Ectodermal cell (in vitro differentiated cells): ENCODE results near the gene TCP11L1.
"Not testable (repeated sequence)": the region's sequence is repeated elsewhere in the genome, so short reads cannot be mapped to it uniquely, and the experiment has no call there.

Experiments used
- H3K27ac ChIP-seq: 2 replicates; pipeline ENCODE4 v1.7.0; 2013; ENCODE audit warnings: mild to moderate bottlenecking, low read depth, low read length; ENCODE audit not compliant: insufficient read depth, poor library complexity, severe bottlenecking
- H3K27me3 ChIP-seq: 2 replicates; pipeline ENCODE4 v1.7.0; 2013; ENCODE audit warnings: mild to moderate bottlenecking, low read length; ENCODE audit not compliant: insufficient read depth, control insufficient read depth, poor library complexity, severe bottlenecking
- H3K36me3 ChIP-seq: one replicate; pipeline ENCODE4 v1.7.0; 2013; ENCODE audit warnings: low read length; ENCODE audit not compliant: control insufficient read depth, insufficient read depth
- H3K4me1 ChIP-seq: one replicate; pipeline ENCODE4 v1.7.0; 2013; ENCODE audit warnings: low read length; ENCODE audit not compliant: control insufficient read depth, insufficient read depth
- H3K4me3 ChIP-seq: 2 replicates; pipeline ENCODE4 v1.7.0; 2013; ENCODE audit warnings: low read depth, low read length, control low read depth; ENCODE audit not compliant: insufficient read depth
- H3K9me3 ChIP-seq: 2 replicates; pipeline ENCODE4 v1.7.0; 2013; ENCODE audit warnings: mild to moderate bottlenecking, low read length, moderate library complexity; ENCODE audit not compliant: control insufficient read depth
- WGBS, 2 experiments: methylation state at CpG; one replicate each; pipeline ENCODE4 v1.1.7; 2013; ENCODE audit warnings: missing lambda C conversion rate in 2 of 2; 5-methylcytosine and 5-hydroxymethylcytosine counted together

The TCP11L1 gene

GRCh38 chr11:33049565-33050408, 10.4 kb downstream of the TCP11L1 start:
- not testable (repeated sequence) for H3K4me3 ChIP-seq, H3K4me1 ChIP-seq, H3K9me3 ChIP-seq, H3K27me3 ChIP-seq, H3K27ac ChIP-seq
- H3K36me3 ChIP-seq, result peaks cover 22% of the 10 kb centered on the region
- WGBS, 2 experiments, result 65 to 79% methylated on average over 3 of the region's 3 CpGs

GRCh38 chr11:33052231-33052630, 12.9 kb downstream of the TCP11L1 start:
- Histone ChIP-seq H3K36me3 (peaks cover 4% of the 10 kb centered on the region), H3K4me3 (no peak overlapping the region), H3K9me3 (no peaks in the 10 kb centered on the region), H3K27me3 (no peaks in the 10 kb centered on the region), H3K27ac (no peak overlapping the region), H3K4me1 (no peaks in the 10 kb centered on the region)
- 97 to 100% methylated on average over 1 to 2 of the region's 2 CpGs for WGBS, 2 experiments

- H3K4me1 ChIP-seq, result no peaks in the 10 kb centered on the region
- H3K9me3 ChIP-seq, result no peaks in the 10 kb centered on the region
- H3K4me3 ChIP-seq, result no peak overlapping the region
- H3K27ac ChIP-seq, result no peak overlapping the region
- H3K36me3 ChIP-seq, result peaks cover 14% of the 10 kb centered on the region
- H3K27me3 ChIP-seq, result no peaks in the 10 kb centered on the region
These were observed 16.0 kb downstream of the TCP11L1 start for GRCh38 chr11:33055375-33055774.

- no peak overlapping the region for H3K27ac ChIP-seq
These were observed 17.9 kb downstream of the TCP11L1 start for GRCh38 chr11:33057284-33057683.

GRCh38 chr11:33059331-33060007, 20.1 kb downstream of the TCP11L1 start:
- Histone ChIP-seq H3K27ac (no peak overlapping the region), H3K4me3 (no peak overlapping the region), H3K9me3 (no peaks in the 10 kb centered on the region), H3K36me3 (peaks cover 22% of the 10 kb centered on the region), H3K4me1 (no peaks in the 10 kb centered on the region), H3K27me3 (no peaks in the 10 kb centered on the region)
- WGBS, 2 experiments, result 95% methylated on average over 5 of the region's 5 CpGs

More at GRCh38 chr11:33057284-33057683, 17.9 kb downstream of the TCP11L1 start:
- peaks cover 19% of the 10 kb centered on the region for H3K36me3 ChIP-seq
- H3K9me3 ChIP-seq, result no peaks in the 10 kb centered on the region
- no peaks in the 10 kb centered on the region for H3K27me3 ChIP-seq
- no peak overlapping the region for H3K4me3 ChIP-seq
- no peaks in the 10 kb centered on the region for H3K4me1 ChIP-seq
- WGBS, 2 experiments, result 95 to 100% methylated on average over 1 of the region's 1 CpG

GRCh38 chr11:33060271-33060670, 20.9 kb downstream of the TCP11L1 start:
- 96% methylated on average over 3 of the region's 3 CpGs for WGBS, 2 experiments
- Histone ChIP-seq H3K27me3 (no peaks in the 10 kb centered on the region), H3K9me3 (no peaks in the 10 kb centered on the region), H3K36me3 (peaks cover 22% of the 10 kb centered on the region), H3K4me1 (no peaks in the 10 kb centered on the region), H3K27ac (no peak overlapping the region), H3K4me3 (no peak overlapping the region)

GRCh38 chr11:33062137-33062536, 22.8 kb downstream of the TCP11L1 start:
- Histone ChIP-seq H3K4me1 (no peaks in the 10 kb centered on the region), H3K27ac (no peak overlapping the region), H3K4me3 (no peak overlapping the region), H3K36me3 (peaks cover 22% of the 10 kb centered on the region), H3K9me3 (no peaks in the 10 kb centered on the region), H3K27me3 (no peaks in the 10 kb centered on the region)
- 86 to 94% methylated on average over 5 of the region's 5 CpGs for WGBS, 2 experiments

GRCh38 chr11:33063326-33063881, 24.0 kb downstream of the TCP11L1 start:
- WGBS, 2 experiments, result 91 to 92% methylated on average over 2 to 3 of the region's 3 CpGs
- Histone ChIP-seq H3K9me3 (no peaks in the 10 kb centered on the region), H3K4me1 (no peaks in the 10 kb centered on the region), H3K27me3 (no peaks in the 10 kb centered on the region), H3K4me3 (no peak overlapping the region), H3K36me3 (peaks cover 18% of the 10 kb centered on the region), H3K27ac (no peak overlapping the region)

- H3K36me3 ChIP-seq, result peaks cover 18% of the 10 kb centered on the region
- H3K27me3 ChIP-seq, result no peaks in the 10 kb centered on the region
- no peak overlapping the region for H3K27ac ChIP-seq
- no peaks in the 10 kb centered on the region for H3K4me1 ChIP-seq
- 78 to 80% methylated on average over 11 of the region's 11 CpGs for WGBS, 2 experiments
- no peak overlapping the region for H3K4me3 ChIP-seq
- no peaks in the 10 kb centered on the region for H3K9me3 ChIP-seq
These were observed 24.9 kb downstream of the TCP11L1 start for GRCh38 chr11:33064033-33064825.

- Histone ChIP-seq H3K4me1 (no peaks in the 10 kb centered on the region), H3K36me3 (peaks cover 12% of the 10 kb centered on the region), H3K27ac (no peak overlapping the region), H3K27me3 (no peaks in the 10 kb centered on the region), H3K4me3 (no peak overlapping the region), H3K9me3 (no peaks in the 10 kb centered on the region)
- WGBS, 2 experiments, result 94% methylated on average over 5 of the region's 5 CpGs
These were observed 25.5 kb downstream of the TCP11L1 start for GRCh38 chr11:33064866-33065265.
